ENCODE measurements around the gene CYSRT1. TPM values are rescaled to one million over a fixed set of nuclear protein-coding genes. Genes with fewer than 3 reads are reported as not detected.

Gene CYSRT1
- total RNA-seq, 1 donor from 2014 or later, result 0.41 TPM

DNA sequence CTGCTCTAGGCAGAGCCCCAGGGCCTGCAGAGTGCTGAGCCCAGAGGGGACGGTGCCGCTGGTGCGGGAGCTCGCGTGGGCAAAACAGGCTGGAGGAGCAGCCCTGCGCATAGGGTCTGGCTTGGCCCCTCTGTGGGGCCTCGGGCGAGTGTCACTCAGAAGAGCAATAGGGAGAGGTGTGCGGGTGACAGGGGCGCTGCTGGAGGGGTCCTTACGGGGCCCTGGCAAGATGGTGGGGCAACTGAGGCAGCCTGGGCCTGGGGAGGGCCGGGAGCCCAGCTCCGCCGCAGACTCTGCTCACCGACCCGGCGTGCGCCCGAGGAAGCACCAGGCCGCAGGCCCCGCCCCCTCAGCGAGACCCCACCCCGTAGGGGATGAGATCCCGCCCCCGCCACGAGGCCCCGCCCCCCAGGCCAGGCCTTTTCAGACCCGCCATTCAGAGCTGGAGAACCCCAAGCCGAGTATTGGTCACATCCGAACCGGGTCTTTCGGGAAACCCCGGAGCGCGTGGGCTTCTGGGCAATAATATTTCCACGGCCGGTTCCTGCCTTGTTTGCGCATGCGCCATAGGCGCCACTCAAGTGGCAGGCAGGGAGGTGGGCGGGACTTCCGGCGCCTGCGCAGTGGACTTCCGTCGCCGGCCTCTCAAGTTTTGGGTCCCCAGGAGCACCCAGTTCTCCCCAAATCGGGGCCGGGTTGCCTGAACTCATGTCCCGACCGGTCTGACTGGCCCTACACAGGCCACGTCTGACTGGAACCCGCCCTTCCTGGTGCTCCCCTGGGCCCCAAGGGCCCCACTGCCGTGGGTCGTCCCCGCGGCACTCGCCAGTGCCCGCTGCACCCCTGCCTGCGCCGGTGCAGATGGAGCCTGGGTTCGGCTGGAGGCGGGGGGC lies 1.6 kb upstream of the CYSRT1 start:
- no peaks in the 10 kb centered on the region for H3K9me3 ChIP-seq
- H3K4me1 ChIP-seq, result peaks cover 14% of the 10 kb centered on the region
- H3K27me3 ChIP-seq, result peaks cover 3% of the 10 kb centered on the region
- TF ChIP-seq, protein P1, sequence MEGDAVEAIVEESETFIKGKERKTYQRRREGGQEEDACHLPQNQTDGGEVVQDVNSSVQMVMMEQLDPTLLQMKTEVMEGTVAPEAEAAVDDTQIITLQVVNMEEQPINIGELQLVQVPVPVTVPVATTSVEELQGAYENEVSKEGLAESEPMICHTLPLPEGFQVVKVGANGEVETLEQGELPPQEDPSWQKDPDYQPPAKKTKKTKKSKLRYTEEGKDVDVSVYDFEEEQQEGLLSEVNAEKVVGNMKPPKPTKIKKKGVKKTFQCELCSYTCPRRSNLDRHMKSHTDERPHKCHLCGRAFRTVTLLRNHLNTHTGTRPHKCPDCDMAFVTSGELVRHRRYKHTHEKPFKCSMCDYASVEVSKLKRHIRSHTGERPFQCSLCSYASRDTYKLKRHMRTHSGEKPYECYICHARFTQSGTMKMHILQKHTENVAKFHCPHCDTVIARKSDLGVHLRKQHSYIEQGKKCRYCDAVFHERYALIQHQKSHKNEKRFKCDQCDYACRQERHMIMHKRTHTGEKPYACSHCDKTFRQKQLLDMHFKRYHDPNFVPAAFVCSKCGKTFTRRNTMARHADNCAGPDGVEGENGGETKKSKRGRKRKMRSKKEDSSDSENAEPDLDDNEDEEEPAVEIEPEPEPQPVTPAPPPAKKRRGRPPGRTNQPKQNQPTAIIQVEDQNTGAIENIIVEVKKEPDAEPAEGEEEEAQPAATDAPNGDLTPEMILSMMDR (IDR thresholded peaks at IDR 0.05), result no peak
- H3K4me3 ChIP-seq, result peak overlapping the region; percentile 81
- peak; percentile 88 for ATAC-seq
- peak overlapping the region; percentile 94 for H3K27ac ChIP-seq
- intact Hi-C loops (cut with DNase I), result no loop called here
- no peaks in the 10 kb centered on the region for H3K36me3 ChIP-seq
- peak; percentile 98 for DNase-seq

- ATAC-seq, result no peak
- H3K36me3 ChIP-seq, result no peaks in the 10 kb centered on the region
- no peak overlapping the region for H3K4me3 ChIP-seq
- no peaks in the 10 kb centered on the region for H3K9me3 ChIP-seq
- TF ChIP-seq, protein P1 (IDR thresholded peaks at IDR 0.05), result no peak
- H3K4me1 ChIP-seq, result peaks cover 14% of the 10 kb centered on the region
- H3K27me3 ChIP-seq, result peaks cover 27% of the 10 kb centered on the region
- no peak for DNase-seq
- peak overlapping the region; percentile 82 for H3K27ac ChIP-seq
- intact Hi-C loops (cut with DNase I), result loop anchor here (5.0 kb wide), 1 partner anchor 109 kb away; no protein-coding TSS in a partner anchor
These were observed 841 bp downstream of the CYSRT1 start for GRCh38 chr9:137225699-137226331.

GRCh38 chr9:137226338-137227053 lies 1.5 kb downstream of the CYSRT1 start:
- Histone ChIP-seq H3K4me3 (no peak overlapping the region), H3K27ac (peak overlapping the region; percentile 82), H3K36me3 (no peaks in the 10 kb centered on the region), H3K27me3 (peaks cover 34% of the 10 kb centered on the region), H3K9me3 (no peaks in the 10 kb centered on the region), H3K4me1 (peaks cover 14% of the 10 kb centered on the region)
- TF ChIP-seq, protein P1 (IDR thresholded peaks at IDR 0.05), result no peak
- ATAC-seq, result peak; percentile 6
- intact Hi-C loops (cut with DNase I), result loop anchor here (5.0 kb wide), 1 partner anchor 109 kb away; no protein-coding TSS in a partner anchor
- no peak for DNase-seq

DNA sequence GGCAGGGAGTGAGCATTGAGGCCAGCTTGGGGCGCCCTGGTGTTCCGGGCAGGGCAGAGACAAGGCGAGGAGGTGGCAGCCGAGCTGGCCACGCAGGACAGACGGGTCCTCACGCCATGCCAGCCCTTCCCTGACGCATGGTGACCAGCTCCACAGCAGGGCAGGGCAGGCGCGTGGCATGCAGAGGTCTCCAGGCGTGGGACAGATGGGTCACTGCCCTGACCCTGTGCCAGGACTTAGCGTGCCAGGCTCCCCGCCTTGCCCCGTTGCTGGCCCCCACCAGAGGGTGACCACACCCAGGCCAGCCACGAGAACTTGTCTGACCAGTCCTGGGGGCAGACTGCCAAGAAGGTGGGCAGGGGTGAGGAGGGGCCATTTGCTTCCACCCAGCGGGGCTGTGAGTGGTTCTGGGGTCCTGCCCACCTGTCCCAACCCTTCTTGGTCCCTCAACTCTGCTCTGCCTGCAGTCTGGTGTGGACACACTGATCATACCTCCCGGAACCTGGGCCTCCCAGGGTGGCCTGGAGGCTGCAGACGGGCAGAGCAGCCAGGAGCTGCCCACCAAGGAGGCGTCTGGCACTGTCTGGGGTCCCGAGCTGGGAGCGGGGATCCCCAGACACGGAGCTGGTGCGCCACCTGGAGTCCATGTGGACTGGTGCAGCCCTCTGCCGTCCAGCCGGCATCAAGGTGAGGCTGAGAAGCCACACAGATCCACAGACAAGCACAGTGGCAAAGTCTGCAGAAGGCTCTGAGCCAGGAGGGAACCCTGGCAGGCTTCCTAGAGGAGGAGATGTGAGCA lies 2.3 kb downstream of the CYSRT1 start, which contains the start of gene RNF224:
Gene RNF224 (plus strand): TSS at position 449 of the 799 bp plus-strand sequence. CDS start 834 bp downstream, outside the sequence.
- DNase-seq (peak; percentile 93), ATAC-seq (peak; percentile 68)
- TF ChIP-seq, protein P1 (IDR thresholded peaks at IDR 0.05), result peak; percentile 90
- Histone ChIP-seq H3K27me3 (peaks cover 40% of the 10 kb centered on the region), H3K27ac (peak within 1 kb of the TSS; percentile 82), H3K36me3 (no peaks in the 10 kb centered on the region), H3K9me3 (no peaks in the 10 kb centered on the region), H3K4me3 (no peak within 1 kb of the TSS), H3K4me1 (peaks cover 14% of the 10 kb centered on the region)
- intact Hi-C loops (cut with DNase I), result loop anchor here (5.0 kb wide), 1 partner anchor 110 kb away; no protein-coding TSS in a partner anchor
